Activated B cell treated with CpG ODN at 0.5 μM for 24 hours (primary cell): Measurements from ENCODE around the gene SFSWAP. TPM values are rescaled to one million over a fixed set of nuclear protein-coding genes. Genes with fewer than 3 reads are reported as not detected.

Experiments
- ATAC-seq: fragments of 200-7000 bp; cut with Tn5 transposase; one replicate; pipeline ENCODE4 v1.10.0; 2021; ENCODE audit warnings: low read depth, mild to moderate bottlenecking, moderate library complexity
- CTCF ChIA-PET: fragments of 350-600 bp; sonication (Branson Sonifier 250); formaldehyde crosslinking; loops from one replicate; lab custom pipeline; 2021; ENCODE audit warnings: antibody characterized with exemption; lab: Charles Lee
- POLR2A ChIA-PET: fragments of 350-600 bp; sonication (Branson Sonifier 250); formaldehyde crosslinking; loops from one replicate; lab custom pipeline; 2021; ENCODE audit warnings: antibody characterized with exemption; lab: Charles Lee
- DNase-seq: peaks from one replicate; pipeline ENCODE4 v3.0.0; 2022
- H3K27ac Mint-ChIP-seq: one replicate; pipeline ENCODE4 v1.8.0; 2020; ENCODE audit warnings: mixed read lengths
- H3K27me3 Mint-ChIP-seq: one replicate; pipeline ENCODE4 v1.8.0; 2021; ENCODE audit warnings: mixed read lengths
- H3K36me3 Mint-ChIP-seq: one replicate; pipeline ENCODE4 v1.8.0; 2021; ENCODE audit warnings: low read depth, mixed read lengths
- H3K4me1 Mint-ChIP-seq: one replicate; pipeline ENCODE4 v1.8.0; 2021; ENCODE audit warnings: mixed read lengths
- H3K4me3 Mint-ChIP-seq: one replicate; pipeline ENCODE4 v1.8.0; 2020; ENCODE audit warnings: mild to moderate bottlenecking, mixed read lengths
- H3K9me3 Mint-ChIP-seq: one replicate; pipeline ENCODE4 v1.8.0; 2020; ENCODE audit warnings: mixed read lengths
- intact Hi-C: fragments of 100-400 bp; cut with micrococcal nuclease; formaldehyde crosslinking; loops from one replicate; pipeline ENCODE4 v1.15.1; 2024
- total RNA-seq: library from RNA; stranded (reverse); gene quantifications from 2 replicates; pipeline ENCODE4 v1.2.3, GENCODE V29; 2022
- TF ChIP-seq, protein P1 (sequence below): fragments of 200-600 bp; IDR thresholded peaks from one replicate; pipeline ENCODE4 v1.8.0; 2022; ENCODE audit warnings: antibody characterized with exemption, mild to moderate bottlenecking

SFSWAP gene
- total RNA-seq, 1 donor from 2014 or later: 88.0 TPM

DNA sequence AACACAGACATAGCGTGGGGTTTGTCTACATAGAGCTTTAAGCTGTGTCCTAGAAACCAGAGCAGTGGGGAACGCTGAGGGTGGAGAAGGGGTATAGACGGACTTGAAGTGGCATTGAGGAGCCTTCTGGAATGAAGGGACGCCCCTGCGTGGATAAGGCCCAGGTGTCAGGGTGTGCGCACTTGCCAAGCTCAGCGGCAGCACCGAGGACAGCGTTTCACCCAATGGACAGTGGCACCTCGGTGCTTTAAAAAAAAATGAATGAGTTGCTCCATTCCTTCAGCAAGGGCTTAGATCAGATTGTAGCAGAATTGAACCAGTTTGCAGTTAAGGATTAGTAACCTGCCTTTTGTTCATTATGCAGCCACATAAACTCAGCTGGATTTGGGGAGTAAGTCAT lies 83.7 kb downstream of the SFSWAP start:
- ChIA-PET POLR2A (no interaction called here), CTCF (no interaction called here)
- Mint-ChIP-seq H3K4me1 (peaks cover 17% of the 10 kb centered on the region), H3K27ac (no peak overlapping the region), H3K9me3 (no peaks in the 10 kb centered on the region), H3K36me3 (peaks cover 85% of the 10 kb centered on the region), H3K4me3 (no peak overlapping the region), H3K27me3 (no peaks in the 10 kb centered on the region)
- TF ChIP-seq, protein P1, sequence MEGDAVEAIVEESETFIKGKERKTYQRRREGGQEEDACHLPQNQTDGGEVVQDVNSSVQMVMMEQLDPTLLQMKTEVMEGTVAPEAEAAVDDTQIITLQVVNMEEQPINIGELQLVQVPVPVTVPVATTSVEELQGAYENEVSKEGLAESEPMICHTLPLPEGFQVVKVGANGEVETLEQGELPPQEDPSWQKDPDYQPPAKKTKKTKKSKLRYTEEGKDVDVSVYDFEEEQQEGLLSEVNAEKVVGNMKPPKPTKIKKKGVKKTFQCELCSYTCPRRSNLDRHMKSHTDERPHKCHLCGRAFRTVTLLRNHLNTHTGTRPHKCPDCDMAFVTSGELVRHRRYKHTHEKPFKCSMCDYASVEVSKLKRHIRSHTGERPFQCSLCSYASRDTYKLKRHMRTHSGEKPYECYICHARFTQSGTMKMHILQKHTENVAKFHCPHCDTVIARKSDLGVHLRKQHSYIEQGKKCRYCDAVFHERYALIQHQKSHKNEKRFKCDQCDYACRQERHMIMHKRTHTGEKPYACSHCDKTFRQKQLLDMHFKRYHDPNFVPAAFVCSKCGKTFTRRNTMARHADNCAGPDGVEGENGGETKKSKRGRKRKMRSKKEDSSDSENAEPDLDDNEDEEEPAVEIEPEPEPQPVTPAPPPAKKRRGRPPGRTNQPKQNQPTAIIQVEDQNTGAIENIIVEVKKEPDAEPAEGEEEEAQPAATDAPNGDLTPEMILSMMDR: no peak
- intact Hi-C loops: no loop called here
- DNase-seq (no peak), ATAC-seq (no peak)

DNA sequence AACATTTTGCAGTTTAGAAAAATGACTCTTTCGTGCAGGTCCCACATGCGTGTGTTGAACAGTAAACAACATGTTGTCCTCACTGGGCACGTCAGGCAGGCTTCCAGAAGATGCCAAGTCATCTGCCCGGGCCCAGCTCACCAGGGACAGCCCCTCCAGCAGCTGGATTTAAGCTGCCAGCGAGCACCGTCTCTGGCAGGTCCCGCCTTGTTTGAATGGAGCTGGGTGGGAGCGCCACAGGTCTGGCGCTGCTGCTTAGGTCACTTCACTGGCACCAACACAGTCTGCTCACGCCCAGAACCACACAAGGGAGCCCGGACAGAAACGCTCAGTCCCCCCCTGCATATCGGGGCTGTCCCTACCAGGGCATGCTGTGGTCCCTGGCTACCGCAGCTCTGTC lies 84.2 kb downstream of the SFSWAP start:
- POLR2A ChIA-PET: interaction anchor here (0.6 to 0.9 kb wide), 2 partner anchors 19 to 35 kb away, joined by 3 read pairs; no protein-coding TSS in a partner anchor
- Mint-ChIP-seq H3K4me1 (peaks cover 17% of the 10 kb centered on the region), H3K36me3 (peaks cover 85% of the 10 kb centered on the region), H3K4me3 (no peak overlapping the region), H3K27me3 (no peaks in the 10 kb centered on the region), H3K9me3 (no peaks in the 10 kb centered on the region), H3K27ac (no peak overlapping the region)
- TF ChIP-seq, protein P1: no peak
- DNase-seq: no peak
- intact Hi-C loops: no loop called here
- ATAC-seq: no peak
- CTCF ChIA-PET: no interaction called here

DNA sequence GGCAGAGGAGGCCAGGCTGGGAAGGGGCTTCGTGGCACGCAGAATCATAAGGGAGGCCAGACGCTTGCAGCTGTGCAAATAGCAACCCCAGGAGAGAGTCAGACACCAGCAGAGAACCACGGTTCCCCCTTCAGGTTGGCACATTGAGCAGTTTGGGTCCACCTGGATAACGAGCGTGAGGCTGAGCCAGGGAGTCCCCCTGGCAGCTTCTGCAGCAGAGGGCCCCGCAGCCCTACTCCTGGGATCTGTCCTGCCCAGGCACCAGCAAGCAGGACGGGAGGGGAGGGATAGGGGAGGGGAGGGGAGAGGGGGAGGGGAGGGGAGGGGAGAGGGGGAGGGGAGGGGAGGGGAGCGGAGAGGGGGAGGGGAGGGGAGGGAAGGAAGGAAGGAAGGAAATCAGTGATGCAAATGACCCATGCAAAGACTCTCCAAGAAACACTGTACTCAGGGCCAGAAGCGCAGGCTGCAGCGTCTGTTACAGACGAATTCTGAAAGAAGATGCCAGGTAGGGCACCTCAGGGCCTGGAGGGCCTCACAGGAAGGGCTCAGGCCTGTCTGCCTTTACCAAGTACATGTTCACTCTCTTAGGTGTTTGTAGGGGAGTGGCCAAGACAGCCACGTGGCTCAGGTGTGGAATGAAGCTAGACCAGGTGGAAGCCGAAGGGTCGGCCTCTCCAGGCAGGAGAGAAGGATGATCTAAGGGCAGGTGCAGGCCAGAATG lies 85.0 kb downstream of the SFSWAP start:
- intact Hi-C loops: no loop called here
- peaks cover 21% of the 10 kb centered on the region for H3K4me1 Mint-ChIP-seq
- H3K4me3 Mint-ChIP-seq: no peak overlapping the region
- H3K27me3 Mint-ChIP-seq: no peaks in the 10 kb centered on the region
- peak overlapping the region; percentile 46 for H3K27ac Mint-ChIP-seq
- ChIA-PET CTCF (no interaction called here), POLR2A (interaction anchor here (0.6 to 0.9 kb wide), 2 partner anchors 18 to 34 kb away, joined by 3 read pairs; no protein-coding TSS in a partner anchor)
- TF ChIP-seq, protein P1: no peak
- H3K9me3 Mint-ChIP-seq: no peaks in the 10 kb centered on the region
- DNase-seq (no peak), ATAC-seq (peak; percentile 25)
- H3K36me3 Mint-ChIP-seq: peaks cover 85% of the 10 kb centered on the region

DNA sequence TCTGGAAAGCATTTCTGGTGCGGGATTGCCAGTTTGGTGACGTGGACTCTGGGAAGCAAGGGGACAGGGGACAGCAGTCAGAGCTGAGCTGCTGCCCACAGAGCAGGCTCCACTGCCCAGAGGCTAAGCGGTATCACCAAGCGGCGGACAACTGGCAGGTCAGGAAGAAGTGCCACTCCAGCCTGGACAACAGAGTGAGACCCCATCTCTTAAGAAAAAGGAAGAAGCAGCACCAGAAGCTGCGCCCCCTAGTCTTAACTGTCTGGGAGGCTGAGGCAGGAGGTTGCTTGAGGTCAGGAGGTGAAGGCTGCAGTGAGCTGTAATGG lies 85.5 kb downstream of the SFSWAP start:
- Mint-ChIP-seq H3K4me3 (no peak overlapping the region), H3K36me3 (peaks cover 82% of the 10 kb centered on the region), H3K27ac (peak overlapping the region; percentile 27), H3K27me3 (no peaks in the 10 kb centered on the region), H3K9me3 (no peaks in the 10 kb centered on the region), H3K4me1 (peaks cover 21% of the 10 kb centered on the region)
- TF ChIP-seq, protein P1: no peak
- intact Hi-C loops: no loop called here
- DNase-seq (no peak), ATAC-seq (no peak)
- CTCF ChIA-PET: no interaction called here
- POLR2A ChIA-PET: no interaction called here

DNA sequence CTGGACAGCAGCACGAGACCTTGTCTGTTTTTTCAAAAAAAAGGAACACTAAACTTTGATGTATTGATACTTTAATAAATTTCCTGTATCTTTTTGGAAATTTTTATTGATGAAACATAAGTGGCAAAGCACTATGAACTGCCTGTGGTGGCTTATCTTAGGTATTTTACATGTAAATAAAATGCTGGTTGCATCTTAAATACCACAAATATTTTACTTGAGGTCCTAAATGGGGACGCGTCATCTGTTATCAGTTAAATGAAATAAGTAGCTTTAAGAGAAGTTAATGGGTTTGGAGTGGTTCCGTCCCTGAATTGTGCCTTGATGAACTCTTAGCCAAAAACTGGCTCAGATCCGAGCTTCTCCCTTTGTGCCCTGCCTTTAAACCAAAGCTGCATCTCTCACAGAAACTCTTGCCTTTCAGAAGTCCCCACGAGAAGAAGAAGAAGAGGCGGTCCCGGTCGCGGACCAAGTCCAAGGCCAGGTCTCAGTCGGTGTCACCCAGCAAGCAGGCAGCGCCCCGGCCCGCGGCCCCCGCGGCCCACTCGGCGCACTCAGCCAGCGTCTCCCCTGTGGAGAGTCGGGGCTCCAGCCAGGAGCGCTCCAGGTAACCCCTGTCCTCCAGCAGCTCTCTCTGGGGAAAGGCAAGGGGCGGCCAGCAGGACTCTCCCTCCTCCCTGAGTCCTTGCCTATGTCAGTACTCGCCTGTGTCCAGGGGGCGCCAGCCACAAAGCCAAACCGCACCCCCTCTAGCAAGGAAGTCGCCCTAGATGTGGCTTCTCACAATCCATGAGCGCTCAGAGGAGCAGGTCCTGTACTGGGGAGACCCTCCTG lies 86.1 kb downstream of the SFSWAP start:
- H3K27me3 Mint-ChIP-seq: no peaks in the 10 kb centered on the region
- H3K9me3 Mint-ChIP-seq: no peaks in the 10 kb centered on the region
- no peak overlapping the region for H3K27ac Mint-ChIP-seq
- intact Hi-C loops: no loop called here
- H3K4me3 Mint-ChIP-seq: no peak overlapping the region
- TF ChIP-seq, protein P1: no peak
- DNase-seq (no peak), ATAC-seq (no peak)
- ChIA-PET CTCF (no interaction called here), POLR2A (no interaction called here)
- peaks cover 81% of the 10 kb centered on the region for H3K36me3 Mint-ChIP-seq
- H3K4me1 Mint-ChIP-seq: peaks cover 21% of the 10 kb centered on the region
